GM18508 (cell line): ENCODE data around the gene CDK9.
A peak's percentile ranks its signal among the peaks of the same experiment; 100 is the strongest.
"Not testable (repeated sequence)": the region's sequence is repeated elsewhere in the genome, so short reads cannot be mapped to it uniquely, and the experiment has no call there.

Experiments
- ATAC-seq: cut with Tn5 transposase; IDR thresholded peaks from one replicate; pipeline ENCODE4 v1.9.1; 2021; ENCODE audit warnings: moderate number of reproducible peaks; ENCODE audit not compliant: insufficient read depth, unreplicated experiment

Gene CDK9

GRCh38 chr9:127778280-127779135 is 7.3 kb upstream of the CDK9 start, which contains the start of gene SH2D3C:
Gene SH2D3C (minus strand): TSS chr9:127778666. CDS start chr9:127778627, 39 bp downstream.
- no peak for ATAC-seq

- ATAC-seq = peak; percentile 40
Measured at GRCh38 chr9:127779136-127779981, 6.5 kb upstream of the CDK9 start.

GRCh38 chr9:127780126-127780885 is 5.5 kb upstream of the CDK9 start:
- ATAC-seq = no peak

GRCh38 chr9:127780909-127781308 is 4.9 kb upstream of the CDK9 start:
- not testable (repeated sequence) for ATAC-seq

- ATAC-seq = no peak
Measured at GRCh38 chr9:127781806-127782205, 4.0 kb upstream of the CDK9 start.

- no peak for ATAC-seq
Measured at GRCh38 chr9:127783111-127784008, 2.5 kb upstream of the CDK9 start.

- ATAC-seq = no peak
Measured at GRCh38 chr9:127785023-127785932, 556 bp upstream of the CDK9 start.

- no peak for ATAC-seq
Measured at GRCh38 chr9:127786773-127787104, 905 bp downstream of the CDK9 start.

GRCh38 chr9:127788337-127789011 is 2.6 kb downstream of the CDK9 start:
- no peak for ATAC-seq

GRCh38 chr9:127789179-127789578 is 3.3 kb downstream of the CDK9 start:
- ATAC-seq = no peak

- ATAC-seq = no peak
Measured at GRCh38 chr9:127790094-127790855, 4.4 kb downstream of the CDK9 start.

GRCh38 chr9:127791085-127791484 is 5.3 kb downstream of the CDK9 start:
- no peak for ATAC-seq

GRCh38 chr9:127792417-127793031 is 6.7 kb downstream of the CDK9 start:
- ATAC-seq = no peak

GRCh38 chr9:127793093-127793708 is 7.4 kb downstream of the CDK9 start:
- no peak for ATAC-seq

- ATAC-seq = no peak
Measured at GRCh38 chr9:127794001-127794791, 8.4 kb downstream of the CDK9 start.
